GM12874 (cell line): Measurements from ENCODE around the gene USP25.

ENCODE experiments used
- TF ChIP-seq, protein P1 (sequence below): IDR thresholded peaks from 2 replicates; pipeline ENCODE4 v1.5.1; 2011; ENCODE audit warnings: low read depth, mild to moderate bottlenecking, control low read depth, low read length, moderate library complexity; ENCODE audit not compliant: insufficient read depth

The USP25 gene

DNA sequence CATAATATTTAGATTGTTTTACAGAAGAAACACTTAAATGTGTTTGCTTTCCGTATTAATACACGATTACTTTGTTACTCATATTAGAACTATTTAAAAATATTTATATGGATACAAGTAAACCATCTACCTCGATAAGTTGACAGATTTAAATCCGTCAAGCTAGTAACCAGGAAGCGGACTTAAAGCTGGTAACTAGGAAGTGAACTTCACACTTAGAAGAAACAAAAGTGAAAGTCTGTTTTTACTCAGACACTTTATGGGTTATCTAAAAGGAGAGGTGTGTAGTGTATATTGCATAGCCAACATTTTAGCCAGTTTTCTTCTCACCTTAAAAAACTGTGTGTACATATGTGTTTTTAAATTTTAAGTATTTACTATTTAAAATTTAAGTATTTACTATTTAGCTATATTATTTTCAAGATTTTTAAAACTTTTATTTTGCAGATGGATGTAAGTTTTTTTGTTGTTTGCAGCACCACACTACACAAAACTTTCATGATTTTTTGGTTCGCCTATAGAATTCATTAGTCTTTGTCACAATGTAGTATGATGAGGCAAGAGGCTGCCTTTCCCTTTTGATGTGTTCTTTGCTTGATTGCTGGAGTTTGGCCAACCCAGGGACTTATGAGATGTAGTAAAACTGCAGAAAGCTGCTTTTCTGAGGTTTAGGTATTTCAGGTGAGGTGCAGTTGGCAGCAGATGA lies 2.7 kb downstream of the USP25 start:
- TF ChIP-seq, protein P1, sequence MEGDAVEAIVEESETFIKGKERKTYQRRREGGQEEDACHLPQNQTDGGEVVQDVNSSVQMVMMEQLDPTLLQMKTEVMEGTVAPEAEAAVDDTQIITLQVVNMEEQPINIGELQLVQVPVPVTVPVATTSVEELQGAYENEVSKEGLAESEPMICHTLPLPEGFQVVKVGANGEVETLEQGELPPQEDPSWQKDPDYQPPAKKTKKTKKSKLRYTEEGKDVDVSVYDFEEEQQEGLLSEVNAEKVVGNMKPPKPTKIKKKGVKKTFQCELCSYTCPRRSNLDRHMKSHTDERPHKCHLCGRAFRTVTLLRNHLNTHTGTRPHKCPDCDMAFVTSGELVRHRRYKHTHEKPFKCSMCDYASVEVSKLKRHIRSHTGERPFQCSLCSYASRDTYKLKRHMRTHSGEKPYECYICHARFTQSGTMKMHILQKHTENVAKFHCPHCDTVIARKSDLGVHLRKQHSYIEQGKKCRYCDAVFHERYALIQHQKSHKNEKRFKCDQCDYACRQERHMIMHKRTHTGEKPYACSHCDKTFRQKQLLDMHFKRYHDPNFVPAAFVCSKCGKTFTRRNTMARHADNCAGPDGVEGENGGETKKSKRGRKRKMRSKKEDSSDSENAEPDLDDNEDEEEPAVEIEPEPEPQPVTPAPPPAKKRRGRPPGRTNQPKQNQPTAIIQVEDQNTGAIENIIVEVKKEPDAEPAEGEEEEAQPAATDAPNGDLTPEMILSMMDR: no peak

DNA sequence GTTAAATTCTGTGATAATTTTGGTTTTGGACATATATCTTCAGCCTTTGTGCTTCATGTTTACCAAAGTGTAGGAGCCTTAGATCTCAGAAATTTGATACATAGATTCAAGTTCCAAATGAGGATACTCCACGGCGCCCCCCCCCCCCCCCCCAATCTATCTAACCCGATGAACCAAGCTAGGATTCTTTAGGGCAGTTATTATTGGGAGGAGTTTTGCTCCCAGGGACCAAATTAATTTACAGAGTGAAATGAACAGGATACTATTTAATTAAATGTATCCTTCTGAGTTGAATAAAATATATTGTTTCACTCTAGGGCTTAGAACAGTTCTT lies 3.2 kb downstream of the USP25 start:
- TF ChIP-seq, protein P1: no peak

DNA sequence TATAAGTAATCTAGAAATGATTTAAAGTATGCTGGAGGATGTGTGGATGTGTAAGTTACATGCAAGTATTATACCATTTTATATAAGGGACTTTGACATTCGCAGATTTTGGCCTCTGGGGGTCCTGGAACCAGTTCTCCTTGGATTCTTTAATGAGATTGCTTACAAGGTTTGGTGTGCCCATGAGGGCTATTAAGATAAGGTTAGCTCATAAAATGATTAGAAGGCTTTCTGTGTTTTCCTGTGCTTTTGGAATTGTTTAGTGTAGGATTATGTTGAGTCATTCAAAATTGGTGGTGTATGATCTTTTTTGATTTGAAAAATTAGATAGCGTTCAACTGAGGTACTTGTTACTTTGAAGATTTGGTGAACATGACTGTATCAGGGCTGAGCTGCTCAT lies 5.6 kb downstream of the USP25 start:
- TF ChIP-seq, protein P1: no peak

DNA sequence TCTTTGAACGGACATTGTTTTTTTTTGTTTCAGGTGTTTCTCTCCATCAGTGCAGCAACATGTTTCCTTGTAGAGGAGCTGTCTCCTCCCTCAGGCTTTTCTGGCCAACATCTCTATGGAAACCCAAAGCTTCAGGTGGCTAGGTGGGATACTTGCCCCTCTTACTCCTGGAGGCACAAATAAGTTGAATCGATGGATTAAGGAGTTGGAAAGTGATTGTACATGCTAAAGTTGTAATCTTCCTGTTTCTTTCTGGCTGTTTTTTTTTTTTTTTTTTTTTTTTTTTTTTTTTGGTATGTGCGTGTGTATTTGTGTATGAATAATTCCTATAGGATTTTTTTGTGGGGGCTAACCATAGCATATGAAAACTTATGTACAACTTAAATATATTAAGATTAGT lies 10.6 kb downstream of the USP25 start:
- TF ChIP-seq, protein P1: no peak

DNA sequence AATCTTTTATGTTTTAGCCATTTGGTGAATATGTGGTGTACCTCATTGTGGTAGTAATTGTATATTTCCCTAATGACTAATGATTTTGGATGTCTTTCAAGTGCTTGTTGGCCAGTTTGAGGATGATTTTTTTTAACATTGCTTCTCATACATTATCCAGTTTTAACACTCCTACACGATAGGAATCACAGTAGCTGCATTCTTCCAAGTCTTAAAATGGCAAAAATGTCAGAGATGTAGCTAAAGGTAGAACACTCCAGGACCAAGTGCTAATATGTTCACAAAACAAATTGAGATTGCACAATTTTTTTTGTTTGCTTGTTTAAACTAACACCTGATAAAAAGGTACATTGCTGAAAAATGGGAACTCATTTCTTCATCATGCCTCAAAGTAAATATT lies 11.7 kb downstream of the USP25 start:
- TF ChIP-seq, protein P1: no peak

DNA sequence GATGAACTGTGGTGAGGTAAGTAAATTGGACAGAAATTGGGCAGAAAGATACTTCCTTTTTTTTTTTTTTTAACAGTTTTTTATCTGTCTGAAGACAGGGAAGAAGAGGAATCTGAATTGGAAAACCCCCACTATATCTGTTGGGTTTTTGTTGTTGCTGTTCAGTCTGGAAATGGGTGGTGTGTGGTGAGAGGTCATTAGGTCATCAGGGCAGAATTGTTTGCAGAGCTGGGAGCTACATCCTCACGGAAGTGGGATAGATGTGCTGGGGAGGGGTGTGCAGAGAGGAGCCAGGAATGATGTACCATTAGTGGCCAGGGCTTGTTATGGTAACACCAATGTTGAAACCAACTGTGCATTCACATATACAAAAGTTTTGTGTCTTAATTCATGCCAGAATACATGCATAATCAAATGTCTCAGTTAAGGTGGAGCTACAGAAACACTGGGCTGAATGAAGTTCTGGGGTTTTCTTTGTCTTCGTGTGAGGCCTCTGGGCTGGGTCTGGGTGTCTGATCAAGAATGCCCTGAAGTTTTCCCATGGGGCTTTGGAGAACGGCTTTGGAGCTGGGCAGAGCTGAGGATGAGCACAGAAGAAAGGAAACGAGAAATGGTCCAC lies 12.4 kb downstream of the USP25 start:
- TF ChIP-seq, protein P1: no peak

DNA sequence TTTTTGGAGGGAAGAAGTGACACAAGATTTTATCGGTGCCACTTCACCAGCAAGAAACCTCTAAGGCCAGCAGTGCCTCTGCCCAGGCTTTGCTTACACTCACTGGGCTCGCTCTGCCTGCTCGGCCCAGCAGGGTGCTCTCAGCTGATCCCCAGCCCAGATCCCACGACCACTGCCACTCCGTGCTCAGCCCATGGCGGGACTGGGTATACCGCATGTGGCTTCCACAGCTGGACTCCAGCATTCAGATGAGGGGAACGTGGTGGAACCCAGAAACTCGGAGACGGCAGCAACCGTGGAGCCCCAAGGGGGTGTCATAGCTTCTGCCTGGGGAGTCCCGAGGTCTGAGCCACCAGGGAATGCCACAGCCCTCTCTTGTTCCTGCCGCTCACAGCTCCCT lies 12.9 kb downstream of the USP25 start:
- TF ChIP-seq, protein P1: no peak
